HepG2 (cell line): ENCODE data around the gene ARG1. TPM values are rescaled to one million over a fixed set of nuclear protein-coding genes. Genes with fewer than 3 reads are reported as not detected.

Experiments used
- ATAC-seq: fragments of 200-7000 bp; cut with Tn5 transposase; 3 replicates; pipeline ENCODE4 v1.9.1; 2020; ENCODE audit warnings: mild to moderate bottlenecking, moderate library complexity
- BruUV-seq: library from RNA; stranded (reverse); fragments of 400-500 nt; replicated peaks from 2 replicates; lab custom pipeline; 2021; lab: Mats Ljungman, UMichigan
- CTCF ChIA-PET: fragments of 300-600 bp; formaldehyde crosslinking; extraction: SDS; loops from one replicate; lab custom pipeline; 2021; ENCODE audit warnings: low total read pairs, inconsistent platforms, low intra/inter-chr PET ratio; lab: Yijun Ruan, JAX
- POLR2A ChIA-PET: fragments of 350-600 bp; sonication (Branson Sonifier 250); formaldehyde crosslinking; loops from one replicate; lab custom pipeline; 2020; ENCODE audit warnings: antibody characterized with exemption, inconsistent platforms; lab: Yijun Ruan, JAX
- DNase-seq: peaks from one replicate; pipeline ENCODE4 v3.0.0-alpha.2; 2015; ENCODE audit warnings: low spot score
- FAIRE-seq: peaks from 3 replicates; lab custom pipeline; 2011; peaks lifted over from hg19 to GRCh38; lab: Jason Lieb, UNC
- H2AFZ ChIP-seq: one replicate; pipeline ENCODE4 v1.6.1; 2011; ENCODE audit warnings: low read length, inconsistent platforms
- H3K27ac ChIP-seq: fragments of 300-600 bp; 3 replicates; pipeline ENCODE4 v1.8.0; 2011; ENCODE audit warnings: mixed run types, mild to moderate bottlenecking, mixed read lengths, low read length, inconsistent platforms; ENCODE audit not compliant: insufficient read depth; ENCODE audit errors: extremely low read length
- H3K27me3 ChIP-seq, 2 experiments: fragments of 200-600 bp in 1 of 2; 2 replicates in 1 of 2; 3 replicates in 1 of 2; pipeline versions ENCODE4 v1.6.0 to v1.8.0; 2011; ENCODE audit warnings: low read length in 2 of 2, mild to moderate bottlenecking in 2 of 2, moderate library complexity in 2 of 2, inconsistent platforms in 1 of 2; ENCODE audit not compliant: insufficient read depth in 2 of 2, control insufficient read depth in 1 of 2
- H3K36me3 ChIP-seq, 2 experiments: fragments of 200-600 bp in 1 of 2; replicated peaks in 1 of 2; 2 replicates in 1 of 2; 3 replicates in 1 of 2; pipeline versions ENCODE4 v1.5.1 to v1.8.0; 2011; ENCODE audit warnings: low read length in 2 of 2, inconsistent platforms in 1 of 2; ENCODE audit not compliant: insufficient read depth in 2 of 2, control insufficient read depth in 1 of 2
- H3K4me1 ChIP-seq: 2 replicates; pipeline ENCODE4 v1.5.1; 2012; ENCODE audit warnings: low read length, inconsistent platforms; ENCODE audit not compliant: insufficient read depth
- H3K4me2 ChIP-seq: 2 replicates; pipeline ENCODE4 v1.6.0; 2011; ENCODE audit warnings: low read depth, low read length, inconsistent platforms
- H3K4me3 ChIP-seq, 3 experiments: fragments of 200-600 bp in 1 of 3; sonication (generic), shearing (Covaris generic) in 1 of 3; replicated peaks in 1 of 3; 2 replicates each; pipeline ENCODE4 v1.5.1; 2011 to 2016; ENCODE audit warnings: low read length in 3 of 3, inconsistent platforms in 2 of 3, low read depth in 2 of 3, mild to moderate bottlenecking in 2 of 3, control low read depth in 1 of 3, mixed read lengths in 1 of 3; ENCODE audit not compliant: insufficient read depth in 1 of 3
- H3K79me2 ChIP-seq: one replicate; pipeline ENCODE4 v1.6.1; 2011; ENCODE audit warnings: low read length, inconsistent platforms; ENCODE audit not compliant: insufficient read depth
- H3K9ac ChIP-seq: 2 replicates; pipeline ENCODE4 v1.6.0; 2011; ENCODE audit warnings: mild to moderate bottlenecking, low read depth, low read length, inconsistent platforms; ENCODE audit not compliant: insufficient read depth
- H3K9me3 ChIP-seq: 2 replicates; pipeline ENCODE4 v1.5.1; 2012; ENCODE audit warnings: mild to moderate bottlenecking, low read length
- H4K20me1 ChIP-seq: 2 replicates; pipeline ENCODE4 v1.6.0; 2011; ENCODE audit warnings: inconsistent platforms, mild to moderate bottlenecking, low read length, moderate library complexity; ENCODE audit not compliant: insufficient read depth
- DZIP1 ChIP-seq: sonication (generic); formaldehyde crosslinking; IDR thresholded peaks from 2 replicates; pipeline ENCODE4 v1.5.0; 2020; ENCODE audit warnings: mild to moderate bottlenecking, missing genetic modification reagents
- FOXO4 ChIP-seq: sonication (generic); formaldehyde crosslinking; conservative IDR thresholded peaks from 2 replicates; pipeline ENCODE4 v1.8.1; 2023; ENCODE audit warnings: missing genetic modification reagents
- FUBP1 ChIP-seq: sonication (generic); formaldehyde crosslinking; IDR thresholded peaks from 2 replicates; pipeline ENCODE4 v1.5.1; 2020; ENCODE audit warnings: missing genetic modification reagents, mild to moderate bottlenecking, borderline replicate concordance
- GPN1 ChIP-seq: sonication (generic); formaldehyde crosslinking; IDR thresholded peaks from 2 replicates; pipeline ENCODE4 v1.5.1; 2020; ENCODE audit warnings: missing genetic modification reagents, borderline replicate concordance
- HOXD1 ChIP-seq: sonication (generic); formaldehyde crosslinking; IDR thresholded peaks from 2 replicates; pipeline ENCODE4 v1.5.0; 2020; ENCODE audit warnings: missing genetic modification reagents
- NR1H2 ChIP-seq: sonication (generic); formaldehyde crosslinking; IDR thresholded peaks from 2 replicates; pipeline ENCODE4 v1.8.1; 2022; ENCODE audit warnings: low read depth, missing genetic modification reagents, borderline replicate concordance
- PCBP1 ChIP-seq: fragments of 200-400 bp; formaldehyde crosslinking; IDR thresholded peaks from 2 replicates; pipeline ENCODE4 v1.6.1; 2017; ENCODE audit warnings: mild to moderate bottlenecking, low read depth, low read length, borderline replicate concordance
- SNAI1 ChIP-seq: sonication (generic); formaldehyde crosslinking; IDR thresholded peaks from 2 replicates; pipeline ENCODE4 v1.5.0; 2020; ENCODE audit warnings: mild to moderate bottlenecking, missing genetic modification reagents, borderline replicate concordance
- ZNF235 ChIP-seq: sonication (generic); formaldehyde crosslinking; IDR thresholded peaks from 2 replicates; pipeline ENCODE4 v1.8.1; 2023; ENCODE audit warnings: mild to moderate bottlenecking, missing genetic modification reagents, borderline replicate concordance
- ZNF44 ChIP-seq: sonication (generic); formaldehyde crosslinking; IDR thresholded peaks from 2 replicates; pipeline ENCODE4 v1.5.1; 2020; ENCODE audit warnings: mild to moderate bottlenecking, missing genetic modification reagents
- ZNF687 ChIP-seq: sonication (generic); formaldehyde crosslinking; IDR thresholded peaks from 2 replicates; pipeline ENCODE4 v1.5.1; 2020; ENCODE audit warnings: mild to moderate bottlenecking, missing genetic modification reagents, moderate library complexity
- ZNF737 ChIP-seq: sonication (generic); formaldehyde crosslinking; IDR thresholded peaks from 2 replicates; pipeline ENCODE4 v1.5.0; 2020; ENCODE audit warnings: missing genetic modification reagents, mild to moderate bottlenecking, borderline replicate concordance
- ZNF775 ChIP-seq: sonication (generic); formaldehyde crosslinking; IDR thresholded peaks from 2 replicates; pipeline ENCODE4 v1.4.0; 2020; ENCODE audit warnings: missing genetic modification reagents, mild to moderate bottlenecking, moderate library complexity, borderline replicate concordance
- WGBS: methylation state at CpG from one replicate; pipeline ENCODE4 v1.1.6; 2017; ENCODE audit warnings: low lambda C conversion rate; 5-methylcytosine and 5-hydroxymethylcytosine counted together
- in situ Hi-C: cut with HindIII; loops from 2 replicates; pipeline ENCODE4 v1.10.0; 2017; ENCODE audit warnings: low pct_unique_long_range_greater_than_20kb; ENCODE audit not compliant: extremely low pct_ligation_motif_present
- intact Hi-C: fragments of 100-400 bp; cut with micrococcal nuclease; formaldehyde crosslinking; loops from one replicate; pipeline ENCODE4 v1.10.0; 2022; ENCODE audit not compliant: unreplicated experiment
- polyA plus RNA-seq, 8 experiments: library from polyadenylated mRNA; depleted of rRNA in 3 of 8; stranded (reverse) in 7 of 8; unstranded in 1 of 8; fragments of >200 nt; fragmentation: Illumina TruSeq in 4 of 8; extraction: Trizol in 4 of 8; gene quantifications; 2 replicates each; pipeline versions ENCODE4 v1.2.1 to v1.2.3, GENCODE V29; 2011 to 2016; ENCODE audit warnings: low read depth in 4 of 8, missing spikeins in 1 of 8, mixed read lengths in 1 of 8; ENCODE audit not compliant: insufficient read depth in 1 of 8
- total RNA-seq, 5 experiments: library from RNA; depleted of rRNA; stranded (reverse); fragments of >200 nt; fragmentation: Illumina TruSeq; extraction: Trizol; gene quantifications; 2 replicates each; pipeline ENCODE4 v1.2.3, GENCODE V29; 2016; ENCODE audit warnings: low read depth in 1 of 5

The ARG1 gene
- total and polyA plus RNA-seq, 2 of the 13 experiments (the other 11 are each of a cell fraction or from before 2014, with no cell fraction given), result 2.2 to 11.2 TPM

- Histone ChIP-seq H3K27me3 (no peaks in the 10 kb centered on the region), H3K9me3 (no peaks in the 10 kb centered on the region), H4K20me1 (no peaks in the 10 kb centered on the region), H3K4me3 (no peak overlapping the region), H2AFZ (no peak overlapping the region), H3K36me3 (no peaks in the 10 kb centered on the region), H3K79me2 (no peaks in the 10 kb centered on the region), H3K27ac (no peak overlapping the region), H3K9ac (no peak overlapping the region), H3K4me1 (peaks cover 8% of the 10 kb centered on the region; the same call in 1 of the 2 replicates), H3K4me2 (no peak overlapping the region)
- ATAC-seq (no peak), DNase-seq (no peak), FAIRE-seq (no peak)
- in situ Hi-C loops, result no loop called here
- BruUV-seq, result no TSS peak
- intact Hi-C loops, result no loop called here
- ChIA-PET POLR2A (no interaction called here), CTCF (no interaction called here)
- WGBS, result 93% methylated on average over 1 of the region's 1 CpG
- TF ChIP-seq GPN1 (CRISPR knock-in tag) (no peak), HOXD1 (CRISPR knock-in tag) (no peak), NR1H2 (CRISPR knock-in tag) (no peak), FUBP1 (no peak), ZNF737 (CRISPR knock-in tag) (no peak), ZNF44 (no peak), PCBP1 (no peak), ZNF687 (CRISPR knock-in tag) (no peak), FOXO4 (CRISPR knock-in tag) (no peak), DZIP1 (CRISPR knock-in tag) (no peak), ZNF775 (CRISPR knock-in tag) (no peak), ZNF235 (CRISPR knock-in tag) (no peak), SNAI1 (CRISPR knock-in tag) (no peak)
Observed at GRCh38 chr6:131523988-131524673, 48.9 kb upstream of the ARG1 start.
